Measurements from ENCODE around the gene SGF29. TPM values are rescaled to one million over a fixed set of nuclear protein-coding genes. Genes with fewer than 3 reads are reported as not detected.

Gene SGF29
- total and polyA plus RNA-seq, 2 experiments from 2014 or later, result 10.0 to 17.6 TPM

DNA sequence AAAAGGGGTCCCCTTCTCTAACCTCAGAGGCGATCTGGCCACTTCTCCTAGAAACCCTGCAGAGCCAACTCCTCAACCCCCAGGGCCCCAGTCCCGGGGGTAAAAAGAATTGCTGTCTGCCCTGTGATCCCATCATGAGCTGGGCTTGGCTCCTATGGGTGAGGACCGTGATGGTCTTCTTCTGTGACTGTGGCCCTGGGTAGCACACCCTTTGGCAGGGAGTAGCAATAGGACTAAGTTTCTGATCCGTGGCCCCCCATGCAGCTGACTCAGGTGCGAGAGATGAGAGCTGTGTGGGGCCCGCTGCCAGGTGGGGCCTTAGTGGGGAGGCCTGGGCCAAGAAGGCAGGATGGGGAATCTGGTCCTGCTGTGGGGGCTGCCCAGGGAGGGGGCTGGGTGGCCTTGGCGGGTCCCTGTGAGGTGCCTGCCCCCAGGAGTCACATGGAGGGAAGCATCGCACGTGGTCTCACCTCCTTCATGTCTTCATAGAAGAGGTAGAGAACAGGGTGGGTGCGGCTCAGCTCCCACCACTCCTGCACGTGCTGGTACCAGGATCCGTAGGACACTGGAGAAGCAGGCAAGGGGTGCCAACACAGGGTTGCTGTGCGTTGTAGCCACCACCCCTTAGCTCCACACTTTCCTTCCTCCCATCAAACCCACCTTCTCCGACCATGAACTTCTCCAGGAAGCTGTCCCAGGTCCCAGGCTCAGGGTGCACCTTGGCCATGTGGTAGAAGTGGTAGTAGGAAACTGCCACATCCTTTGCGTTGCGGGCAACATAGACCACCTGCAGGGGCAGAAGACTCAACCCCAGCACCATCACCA lies 52.8 kb downstream of the SGF29 start:
- Histone ChIP-seq H3K4me1 (ENCODE audit: insufficient read depth) (no peaks in the 10 kb centered on the region; the same call in 1 of the 2 replicates), H3K4me3 (no peak overlapping the region), H3F3A (replicated peaks; ENCODE audit: low read depth) (no peaks in the 10 kb centered on the region), H2AFZ (no peak overlapping the region), H3K79me2 (replicated peaks; ENCODE audit: insufficient read depth) (no peaks in the 10 kb centered on the region), H3K9me2 (ENCODE audit: insufficient read depth) (no peaks in the 10 kb centered on the region), H3K4me2 (no peak overlapping the region), H3K27me3 (ENCODE audit: insufficient read depth) (no peaks in the 10 kb centered on the region), H3K27ac (ENCODE audit: low read depth) (no peak overlapping the region), H3K36me3 (ENCODE audit: insufficient read depth) (no peaks in the 10 kb centered on the region), H4K20me1 (replicated peaks; ENCODE audit: insufficient read depth) (no peaks in the 10 kb centered on the region)
- H3K4me3 Mint-ChIP-seq, result no peak overlapping the region
- no peak overlapping the region for H3K27ac Mint-ChIP-seq
- DNase-seq (ENCODE audit: low spot score), result no peak
- H3K27me3 Mint-ChIP-seq (ENCODE audit: insufficient read depth, low read depth, poor library complexity), result peaks cover 8% of the 10 kb centered on the region
- no peaks in the 10 kb centered on the region for H3K36me3 Mint-ChIP-seq (ENCODE audit: low read depth)
- H3K4me1 Mint-ChIP-seq, result peaks cover 15% of the 10 kb centered on the region; the same call in 2 of the 3 replicates
- no peak for ATAC-seq
- no peaks in the 10 kb centered on the region for H3K9me3 Mint-ChIP-seq
- TF ChIP-seq NANOG (IDR thresholded peaks at IDR 0.05; ENCODE audit: borderline replicate concordance) (no peak), JUNB (IDR thresholded peaks at IDR 0.05; ENCODE audit: unreplicated experiment) (no peak), STAT1 (IDR thresholded peaks at IDR 0.05; ENCODE audit: unreplicated experiment) (no peak), ZNF331 (CRISPR knock-in tag; IDR thresholded peaks at IDR 0.05; ENCODE audit: low read depth) (no peak)
- TF ChIP-seq, protein P1, sequence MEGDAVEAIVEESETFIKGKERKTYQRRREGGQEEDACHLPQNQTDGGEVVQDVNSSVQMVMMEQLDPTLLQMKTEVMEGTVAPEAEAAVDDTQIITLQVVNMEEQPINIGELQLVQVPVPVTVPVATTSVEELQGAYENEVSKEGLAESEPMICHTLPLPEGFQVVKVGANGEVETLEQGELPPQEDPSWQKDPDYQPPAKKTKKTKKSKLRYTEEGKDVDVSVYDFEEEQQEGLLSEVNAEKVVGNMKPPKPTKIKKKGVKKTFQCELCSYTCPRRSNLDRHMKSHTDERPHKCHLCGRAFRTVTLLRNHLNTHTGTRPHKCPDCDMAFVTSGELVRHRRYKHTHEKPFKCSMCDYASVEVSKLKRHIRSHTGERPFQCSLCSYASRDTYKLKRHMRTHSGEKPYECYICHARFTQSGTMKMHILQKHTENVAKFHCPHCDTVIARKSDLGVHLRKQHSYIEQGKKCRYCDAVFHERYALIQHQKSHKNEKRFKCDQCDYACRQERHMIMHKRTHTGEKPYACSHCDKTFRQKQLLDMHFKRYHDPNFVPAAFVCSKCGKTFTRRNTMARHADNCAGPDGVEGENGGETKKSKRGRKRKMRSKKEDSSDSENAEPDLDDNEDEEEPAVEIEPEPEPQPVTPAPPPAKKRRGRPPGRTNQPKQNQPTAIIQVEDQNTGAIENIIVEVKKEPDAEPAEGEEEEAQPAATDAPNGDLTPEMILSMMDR (conservative IDR thresholded peaks at IDR 0.05; ENCODE audit: low read depth in 2 of 2), result no peak
- TF ChIP-seq, protein P2, sequence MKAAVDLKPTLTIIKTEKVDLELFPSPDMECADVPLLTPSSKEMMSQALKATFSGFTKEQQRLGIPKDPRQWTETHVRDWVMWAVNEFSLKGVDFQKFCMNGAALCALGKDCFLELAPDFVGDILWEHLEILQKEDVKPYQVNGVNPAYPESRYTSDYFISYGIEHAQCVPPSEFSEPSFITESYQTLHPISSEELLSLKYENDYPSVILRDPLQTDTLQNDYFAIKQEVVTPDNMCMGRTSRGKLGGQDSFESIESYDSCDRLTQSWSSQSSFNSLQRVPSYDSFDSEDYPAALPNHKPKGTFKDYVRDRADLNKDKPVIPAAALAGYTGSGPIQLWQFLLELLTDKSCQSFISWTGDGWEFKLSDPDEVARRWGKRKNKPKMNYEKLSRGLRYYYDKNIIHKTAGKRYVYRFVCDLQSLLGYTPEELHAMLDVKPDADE (IDR thresholded peaks at IDR 0.05), result no peak

DNA sequence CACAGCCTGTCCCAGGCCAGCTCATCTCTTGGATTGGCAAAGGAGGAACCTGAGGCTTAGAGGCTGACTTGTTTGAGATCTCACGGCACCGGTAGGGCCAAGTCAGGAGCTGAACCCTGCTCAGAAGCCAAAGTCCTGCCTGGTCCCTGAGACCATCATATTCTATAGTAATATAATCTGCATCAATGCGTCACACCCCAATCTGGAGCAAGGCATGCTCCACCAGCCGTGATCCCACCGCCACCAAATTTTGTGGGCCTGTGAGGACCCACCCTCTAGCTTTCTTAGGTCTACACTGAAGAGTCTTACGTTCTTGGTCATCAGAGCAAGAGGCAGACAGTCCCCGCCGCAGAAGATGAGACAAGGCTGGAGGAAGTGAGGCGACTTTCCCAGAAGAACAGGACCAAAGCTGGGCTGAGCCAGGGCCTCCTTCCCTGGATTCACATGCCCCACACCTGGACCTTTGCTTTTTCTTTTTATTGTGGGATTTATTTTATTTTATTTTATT lies 53.5 kb downstream of the SGF29 start:
- H3K27ac ChIP-seq (ENCODE audit: low read depth), result no peak overlapping the region
- H3K4me3 ChIP-seq, result no peak overlapping the region
- Mint-ChIP-seq H3K4me1 (peaks cover 15% of the 10 kb centered on the region; the same call in 2 of the 3 replicates), H3K36me3 (ENCODE audit: low read depth) (no peaks in the 10 kb centered on the region), H3K9me3 (no peaks in the 10 kb centered on the region), H3K27ac (no peak overlapping the region), H3K4me3 (no peak overlapping the region), H3K27me3 (ENCODE audit: insufficient read depth, low read depth, poor library complexity) (peaks cover 8% of the 10 kb centered on the region)
- no peaks in the 10 kb centered on the region for H3K9me2 ChIP-seq (ENCODE audit: insufficient read depth)
- no peak overlapping the region for H2AFZ ChIP-seq
- H4K20me1 ChIP-seq (replicated peaks; ENCODE audit: insufficient read depth), result no peaks in the 10 kb centered on the region
- ATAC-seq, result no peak
- no peaks in the 10 kb centered on the region for H3F3A ChIP-seq (replicated peaks; ENCODE audit: low read depth)
- H3K4me2 ChIP-seq, result no peak overlapping the region
- H3K36me3 ChIP-seq (ENCODE audit: insufficient read depth), result no peaks in the 10 kb centered on the region
- H3K79me2 ChIP-seq (replicated peaks; ENCODE audit: insufficient read depth), result no peaks in the 10 kb centered on the region
- no peaks in the 10 kb centered on the region; the same call in 1 of the 2 replicates for H3K4me1 ChIP-seq (ENCODE audit: insufficient read depth)
- no peaks in the 10 kb centered on the region for H3K27me3 ChIP-seq (ENCODE audit: insufficient read depth)
- DNase-seq (ENCODE audit: low spot score), result no peak
- TF ChIP-seq NANOG (IDR thresholded peaks at IDR 0.05; ENCODE audit: borderline replicate concordance), result no peak
- no peak for TF ChIP-seq EZH2phosphoT487 (IDR thresholded peaks at IDR 0.05; ENCODE audit: unreplicated experiment)
- TF ChIP-seq ZNF331 (CRISPR knock-in tag; IDR thresholded peaks at IDR 0.05; ENCODE audit: low read depth), result no peak
- TF ChIP-seq STAT1 (IDR thresholded peaks at IDR 0.05; ENCODE audit: unreplicated experiment), result no peak
- TF ChIP-seq, protein P3, sequence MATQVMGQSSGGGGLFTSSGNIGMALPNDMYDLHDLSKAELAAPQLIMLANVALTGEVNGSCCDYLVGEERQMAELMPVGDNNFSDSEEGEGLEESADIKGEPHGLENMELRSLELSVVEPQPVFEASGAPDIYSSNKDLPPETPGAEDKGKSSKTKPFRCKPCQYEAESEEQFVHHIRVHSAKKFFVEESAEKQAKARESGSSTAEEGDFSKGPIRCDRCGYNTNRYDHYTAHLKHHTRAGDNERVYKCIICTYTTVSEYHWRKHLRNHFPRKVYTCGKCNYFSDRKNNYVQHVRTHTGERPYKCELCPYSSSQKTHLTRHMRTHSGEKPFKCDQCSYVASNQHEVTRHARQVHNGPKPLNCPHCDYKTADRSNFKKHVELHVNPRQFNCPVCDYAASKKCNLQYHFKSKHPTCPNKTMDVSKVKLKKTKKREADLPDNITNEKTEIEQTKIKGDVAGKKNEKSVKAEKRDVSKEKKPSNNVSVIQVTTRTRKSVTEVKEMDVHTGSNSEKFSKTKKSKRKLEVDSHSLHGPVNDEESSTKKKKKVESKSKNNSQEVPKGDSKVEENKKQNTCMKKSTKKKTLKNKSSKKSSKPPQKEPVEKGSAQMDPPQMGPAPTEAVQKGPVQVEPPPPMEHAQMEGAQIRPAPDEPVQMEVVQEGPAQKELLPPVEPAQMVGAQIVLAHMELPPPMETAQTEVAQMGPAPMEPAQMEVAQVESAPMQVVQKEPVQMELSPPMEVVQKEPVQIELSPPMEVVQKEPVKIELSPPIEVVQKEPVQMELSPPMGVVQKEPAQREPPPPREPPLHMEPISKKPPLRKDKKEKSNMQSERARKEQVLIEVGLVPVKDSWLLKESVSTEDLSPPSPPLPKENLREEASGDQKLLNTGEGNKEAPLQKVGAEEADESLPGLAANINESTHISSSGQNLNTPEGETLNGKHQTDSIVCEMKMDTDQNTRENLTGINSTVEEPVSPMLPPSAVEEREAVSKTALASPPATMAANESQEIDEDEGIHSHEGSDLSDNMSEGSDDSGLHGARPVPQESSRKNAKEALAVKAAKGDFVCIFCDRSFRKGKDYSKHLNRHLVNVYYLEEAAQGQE (IDR thresholded peaks at IDR 0.05; ENCODE audit: unreplicated experiment), result no peak
- TF ChIP-seq, protein P1 (conservative IDR thresholded peaks at IDR 0.05; ENCODE audit: low read depth in 2 of 2), result no peak
- no peak for TF ChIP-seq JUNB (IDR thresholded peaks at IDR 0.05; ENCODE audit: unreplicated experiment)
- TF ChIP-seq, protein P2 (IDR thresholded peaks at IDR 0.05), result no peak

All from GM23338 (cell line).